Activated T-cell treated with anti-CD3 and anti-CD28 coated beads, Interleukin-2, amount 50 U/mL, for 72 hours (primary cell): ENCODE measurements around the gene CAPN10. TPM values are rescaled to one million over a fixed set of nuclear protein-coding genes. Genes with fewer than 3 reads are reported as not detected.

Source experiments
- ATAC-seq, 2 donors: fragments of 150-1000 bp; cut with Tn5 transposase; replicated peaks in 1 of 2; 2 replicates each; pipeline ENCODE4 v1.10.0; 2021; ENCODE audit warnings: moderate library complexity in 2 of 2, mild to moderate bottlenecking in 1 of 2
- DNase-seq, 2 donors: peaks; one replicate each; pipeline ENCODE4 v3.0.0; 2021 to 2022; ENCODE audit warnings: mixed read lengths in 1 of 2
- H3K27ac Mint-ChIP-seq: one replicate; pipeline ENCODE4 v1.8.0; 2022; ENCODE audit warnings: mild to moderate bottlenecking, moderate library complexity, mixed read lengths
- H3K27me3 Mint-ChIP-seq: one replicate; pipeline ENCODE4 v1.8.0; 2022; ENCODE audit warnings: low read depth, mixed read lengths
- H3K36me3 Mint-ChIP-seq, 2 donors: one replicate each; pipeline ENCODE4 v1.8.0; 2022; ENCODE audit warnings: mixed read lengths in 2 of 2, mild to moderate bottlenecking in 1 of 2; ENCODE audit not compliant: insufficient read depth in 2 of 2
- H3K4me1 Mint-ChIP-seq: one replicate; pipeline ENCODE4 v1.8.0; 2022; ENCODE audit warnings: low read depth, mixed read lengths
- H3K4me3 Mint-ChIP-seq, 2 donors: one replicate each; pipeline ENCODE4 v1.8.0; 2022; ENCODE audit warnings: mild to moderate bottlenecking in 2 of 2, mixed read lengths in 2 of 2, moderate library complexity in 2 of 2
- H3K9me3 Mint-ChIP-seq, 2 donors: one replicate each; pipeline ENCODE4 v1.8.0; 2022; ENCODE audit warnings: mixed read lengths in 2 of 2
- total RNA-seq, 2 donors: library from RNA; stranded (reverse); gene quantifications; one replicate each; pipeline ENCODE4 v1.2.3, GENCODE V29; 2022

The CAPN10 gene
- total RNA-seq, 2 donors from 2014 or later: 36.9 to 43.7 TPM

DNA sequence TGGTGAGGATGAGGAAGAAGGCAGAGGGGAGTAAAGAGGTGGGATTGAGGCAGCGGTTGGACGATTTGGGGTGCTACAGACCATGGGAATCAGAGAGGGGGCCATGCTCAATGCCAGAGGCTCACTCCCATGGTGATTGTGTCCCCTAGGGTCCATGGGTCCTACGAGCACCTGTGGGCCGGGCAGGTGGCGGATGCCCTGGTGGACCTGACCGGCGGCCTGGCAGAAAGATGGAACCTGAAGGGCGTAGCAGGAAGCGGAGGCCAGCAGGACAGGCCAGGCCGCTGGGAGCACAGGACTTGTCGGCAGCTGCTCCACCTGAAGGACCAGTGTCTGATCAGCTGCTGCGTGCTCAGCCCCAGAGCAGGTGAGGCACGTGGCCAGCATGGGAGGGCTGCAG is 5.2 kb downstream of the CAPN10 start:
- Mint-ChIP-seq H3K27ac (no peak overlapping the region), H3K4me1 (peaks cover 21% of the 10 kb centered on the region), H3K27me3 (no peaks in the 10 kb centered on the region), H3K36me3 (no peaks in the 10 kb centered on the region), H3K9me3 (no peaks in the 10 kb centered on the region), H3K4me3 (no peak overlapping the region)
- no peak for DNase-seq
- no peak for ATAC-seq

DNA sequence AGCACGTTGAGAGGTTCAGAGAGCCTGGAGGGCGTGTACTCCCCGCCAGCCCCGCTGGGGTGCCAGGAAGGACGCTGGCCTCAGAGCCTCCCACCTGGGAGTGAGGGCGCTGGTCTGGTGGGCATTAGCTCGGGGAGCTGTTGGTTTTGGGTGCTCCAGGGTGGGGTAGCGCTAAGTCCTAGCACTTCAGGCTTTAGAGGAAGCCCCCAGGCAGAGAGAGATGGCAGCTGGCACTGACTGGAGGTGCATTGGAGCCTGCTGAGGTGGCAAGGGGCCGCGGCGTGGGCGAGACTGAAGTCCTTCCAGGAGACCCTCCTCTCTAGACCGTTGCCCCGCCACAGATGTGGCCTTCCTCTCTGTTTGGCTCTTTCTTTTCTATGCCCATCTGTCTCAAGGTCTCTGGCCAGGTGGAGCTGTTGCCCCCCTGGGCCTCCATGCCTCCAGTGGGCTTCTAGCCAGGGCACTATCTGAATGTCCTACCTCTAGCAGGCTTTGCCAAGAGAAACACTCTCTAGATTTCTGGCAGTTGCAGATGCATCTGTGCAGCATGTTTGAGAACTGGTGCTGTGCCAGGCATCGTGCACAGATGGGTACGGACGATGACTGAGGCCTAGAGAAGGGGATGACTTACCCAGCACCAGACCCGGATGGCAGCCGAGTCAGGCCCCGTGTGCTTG is 6.6 kb downstream of the CAPN10 start:
- no peaks in the 10 kb centered on the region for H3K36me3 Mint-ChIP-seq
- no peaks in the 10 kb centered on the region for H3K27me3 Mint-ChIP-seq
- no peaks in the 10 kb centered on the region for H3K9me3 Mint-ChIP-seq
- no peak overlapping the region for H3K4me3 Mint-ChIP-seq
- DNase-seq (no peak), ATAC-seq (no peak)
- H3K27ac Mint-ChIP-seq: no peak overlapping the region
- peaks cover 11% of the 10 kb centered on the region for H3K4me1 Mint-ChIP-seq

DNA sequence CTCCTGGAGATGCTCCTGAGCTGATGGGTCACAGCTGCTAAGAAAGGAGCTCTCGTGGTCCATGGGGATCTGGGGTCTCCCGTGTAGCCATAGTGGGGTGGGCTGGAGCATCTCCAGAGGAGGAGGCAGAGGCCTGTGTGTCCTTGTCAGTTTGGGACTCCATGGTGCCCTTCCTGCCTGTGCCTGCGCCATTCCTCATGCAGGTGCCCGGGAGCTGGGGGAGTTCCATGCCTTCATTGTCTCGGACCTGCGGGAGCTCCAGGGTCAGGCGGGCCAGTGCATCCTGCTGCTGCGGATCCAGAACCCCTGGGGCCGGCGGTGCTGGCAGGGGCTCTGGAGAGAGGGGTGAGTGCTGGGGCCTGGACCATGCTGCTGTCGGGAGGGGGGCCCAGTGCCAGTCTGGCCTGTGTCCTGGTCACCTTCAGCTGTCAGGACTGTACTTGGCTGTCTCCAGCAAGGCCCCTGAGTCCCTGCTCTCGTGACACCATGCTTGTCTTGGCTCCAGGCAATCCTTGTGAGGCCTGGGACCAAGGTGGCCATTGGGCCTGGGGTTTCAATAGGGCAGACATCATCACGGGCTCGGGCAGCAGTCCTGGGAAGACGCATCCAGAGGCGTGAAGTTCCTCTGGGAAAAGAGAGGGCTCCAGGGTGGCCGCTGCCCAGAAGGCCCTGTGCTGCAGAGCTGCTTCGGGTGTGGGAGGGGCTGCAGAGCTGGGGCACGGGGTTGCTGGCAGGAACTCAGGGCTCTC is 7.3 kb downstream of the CAPN10 start:
- DNase-seq: no peak
- H3K27ac Mint-ChIP-seq: no peak overlapping the region
- H3K36me3 Mint-ChIP-seq: no peaks in the 10 kb centered on the region
- ATAC-seq: no peak
- H3K4me3 Mint-ChIP-seq: no peak overlapping the region
- no peaks in the 10 kb centered on the region for H3K9me3 Mint-ChIP-seq
- H3K27me3 Mint-ChIP-seq: no peaks in the 10 kb centered on the region
- H3K4me1 Mint-ChIP-seq: peaks cover 3% of the 10 kb centered on the region

DNA sequence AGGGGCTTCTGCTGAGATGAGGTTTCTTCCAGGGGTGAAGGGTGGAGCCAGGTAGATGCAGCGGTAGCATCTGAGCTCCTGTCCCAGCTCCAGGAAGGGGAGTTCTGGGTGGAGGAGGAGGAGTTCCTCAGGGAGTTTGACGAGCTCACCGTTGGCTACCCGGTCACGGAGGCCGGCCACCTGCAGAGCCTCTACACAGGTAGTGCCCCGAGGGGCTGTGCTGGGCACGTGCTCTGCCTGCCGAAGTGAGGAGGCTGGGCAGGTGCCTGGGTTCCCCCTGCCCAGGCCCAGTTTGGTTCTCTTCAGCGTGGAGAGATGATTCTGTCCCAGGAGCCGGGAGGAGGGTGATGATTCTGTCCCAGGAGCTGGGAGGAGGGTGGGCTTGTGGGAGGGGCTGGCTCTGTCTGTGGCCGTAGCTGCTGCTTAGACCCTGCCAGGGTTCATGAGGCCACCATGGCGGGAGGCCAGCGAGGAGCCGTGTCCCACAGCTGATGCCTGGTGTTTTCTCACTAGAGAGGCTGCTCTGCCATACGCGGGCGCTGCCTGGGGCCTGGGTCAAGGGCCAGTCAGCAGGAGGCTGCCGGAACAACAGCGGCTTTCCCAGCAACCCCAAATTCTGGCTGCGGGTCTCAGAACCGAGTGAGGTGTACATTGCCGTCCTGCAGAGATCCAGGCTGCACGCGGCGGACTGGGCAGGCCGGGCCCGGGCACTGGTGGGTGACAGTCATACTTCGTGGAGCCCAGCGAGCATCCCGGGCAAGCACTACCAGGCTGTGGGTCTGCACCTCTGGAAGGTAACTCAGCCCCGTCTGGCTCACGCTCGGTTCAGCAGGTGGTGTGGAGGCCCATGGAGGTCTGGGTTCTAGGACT is 8.2 kb downstream of the CAPN10 start:
- DNase-seq: no peak
- no peaks in the 10 kb centered on the region for H3K36me3 Mint-ChIP-seq

DNA sequence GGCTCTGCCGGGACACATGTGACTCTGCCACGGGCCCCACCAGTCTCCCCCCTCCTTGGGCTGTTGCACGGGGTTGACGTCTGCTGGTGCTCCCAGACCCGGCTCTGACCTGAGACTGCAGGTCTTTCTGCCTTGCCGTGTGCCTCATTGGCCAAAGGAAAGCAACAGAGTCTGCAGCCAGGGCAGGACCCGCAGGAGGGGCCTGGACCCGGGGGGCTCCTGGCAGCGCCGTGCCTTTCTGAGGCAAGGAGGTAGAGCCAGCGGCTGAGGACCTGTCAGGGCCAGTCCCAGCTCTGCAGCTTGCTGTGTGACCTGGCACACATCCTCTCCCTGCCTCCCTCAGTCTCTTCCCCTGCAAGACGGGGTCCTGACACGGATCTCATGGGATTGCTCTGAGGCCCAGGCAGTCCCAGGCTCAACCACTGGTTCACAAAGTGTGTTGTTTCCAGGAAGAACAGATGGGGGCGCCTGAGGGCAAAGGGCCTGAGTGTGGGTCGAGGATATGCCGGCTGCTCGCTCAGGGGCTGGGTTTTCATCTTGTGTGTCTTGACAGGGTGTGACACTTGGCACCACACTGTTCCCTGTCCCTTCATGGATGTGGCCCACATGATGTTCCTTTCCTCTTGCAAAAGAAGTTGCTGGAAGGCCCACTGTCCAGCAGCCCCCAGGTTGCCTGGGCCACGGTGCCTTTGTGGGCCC is 9.0 kb downstream of the CAPN10 start:
- no peak overlapping the region for H3K4me3 Mint-ChIP-seq
- ATAC-seq (peak; percentile 40 to 66), DNase-seq (peak; percentile 58 to 65)
- H3K27me3 Mint-ChIP-seq: no peaks in the 10 kb centered on the region
- no peaks in the 10 kb centered on the region for H3K36me3 Mint-ChIP-seq
- no peaks in the 10 kb centered on the region for H3K4me1 Mint-ChIP-seq
- H3K27ac Mint-ChIP-seq: no peak overlapping the region
- no peaks in the 10 kb centered on the region for H3K9me3 Mint-ChIP-seq

More for the DNA sequence above, 8.2 kb downstream of the CAPN10 start:
- ATAC-seq: no peak
- H3K9me3 Mint-ChIP-seq: no peaks in the 10 kb centered on the region
- no peaks in the 10 kb centered on the region for H3K27me3 Mint-ChIP-seq
- no peak overlapping the region for H3K4me3 Mint-ChIP-seq
- no peak overlapping the region for H3K27ac Mint-ChIP-seq
- no peaks in the 10 kb centered on the region for H3K4me1 Mint-ChIP-seq

DNA sequence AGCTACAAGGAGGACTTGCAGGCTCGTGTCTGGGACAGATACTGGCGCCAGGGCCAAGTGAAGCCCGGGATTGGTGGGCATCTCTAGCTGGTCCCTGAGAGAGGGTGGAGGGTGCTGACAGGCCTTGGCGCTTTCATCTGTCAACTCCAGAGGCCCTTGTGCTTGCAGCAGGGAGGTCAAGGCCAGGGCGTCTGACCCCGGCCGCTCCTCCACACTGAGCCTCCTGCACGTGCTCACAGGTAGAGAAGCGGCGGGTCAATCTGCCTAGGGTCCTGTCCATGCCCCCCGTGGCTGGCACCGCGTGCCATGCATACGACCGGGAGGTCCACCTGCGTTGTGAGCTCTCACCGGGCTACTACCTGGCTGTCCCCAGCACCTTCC is 9.5 kb downstream of the CAPN10 start:
- no peak for DNase-seq
- Mint-ChIP-seq H3K4me1 (no peaks in the 10 kb centered on the region), H3K27ac (no peak overlapping the region), H3K9me3 (no peaks in the 10 kb centered on the region), H3K4me3 (no peak overlapping the region), H3K36me3 (no peaks in the 10 kb centered on the region), H3K27me3 (no peaks in the 10 kb centered on the region)
- ATAC-seq: no peak

DNA sequence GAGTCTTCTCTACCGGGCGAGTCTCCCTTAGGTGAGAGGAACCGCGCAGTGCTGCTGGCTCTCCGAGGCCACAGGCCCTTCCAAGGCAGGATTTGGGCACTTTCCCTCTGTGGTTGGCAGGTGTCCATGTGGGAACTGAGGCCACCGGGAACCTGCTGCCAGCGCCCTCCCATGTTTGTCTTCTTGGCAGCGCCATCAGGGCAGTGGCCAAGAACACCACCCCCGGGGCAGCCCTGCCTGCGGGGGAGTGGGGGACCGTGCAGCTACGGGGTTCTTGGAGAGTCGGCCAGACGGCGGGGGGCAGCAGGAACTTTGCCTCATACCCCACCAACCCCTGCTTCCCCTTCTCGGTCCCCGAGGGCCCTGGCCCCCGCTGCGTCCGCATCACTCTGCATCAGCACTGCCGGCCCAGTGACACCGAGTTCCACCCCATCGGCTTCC is 10.0 kb downstream of the CAPN10 start:
- no peak for DNase-seq
- Mint-ChIP-seq H3K27me3 (no peaks in the 10 kb centered on the region), H3K4me1 (no peaks in the 10 kb centered on the region), H3K36me3 (no peaks in the 10 kb centered on the region), H3K9me3 (no peaks in the 10 kb centered on the region), H3K4me3 (no peak overlapping the region), H3K27ac (no peak overlapping the region)
- no peak for ATAC-seq

DNA sequence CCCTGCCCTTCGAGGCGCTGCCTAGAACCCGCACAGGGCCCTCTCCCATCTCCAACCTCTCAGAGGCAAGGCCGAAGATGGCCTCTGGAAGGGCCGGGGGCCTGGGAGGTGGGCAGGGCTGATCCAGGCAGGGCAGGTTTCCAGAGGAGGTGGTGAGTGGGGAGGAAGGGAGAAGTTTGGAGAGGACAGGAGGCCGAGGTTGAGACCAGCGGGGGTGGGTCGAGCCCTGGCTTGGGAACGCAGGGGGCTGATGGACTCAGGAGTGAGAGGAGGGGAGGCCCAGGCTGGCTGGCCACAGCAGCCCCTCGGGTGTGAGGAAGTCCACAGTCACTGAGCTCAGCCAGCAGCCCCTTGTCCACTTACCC is 10.5 kb downstream of the CAPN10 start:
- no peaks in the 10 kb centered on the region for H3K9me3 Mint-ChIP-seq
- no peak overlapping the region for H3K4me3 Mint-ChIP-seq
- H3K4me1 Mint-ChIP-seq: no peaks in the 10 kb centered on the region
- no peak for ATAC-seq
- no peak for DNase-seq
- no peaks in the 10 kb centered on the region for H3K27me3 Mint-ChIP-seq
- no peaks in the 10 kb centered on the region for H3K36me3 Mint-ChIP-seq
- no peak overlapping the region for H3K27ac Mint-ChIP-seq

DNA sequence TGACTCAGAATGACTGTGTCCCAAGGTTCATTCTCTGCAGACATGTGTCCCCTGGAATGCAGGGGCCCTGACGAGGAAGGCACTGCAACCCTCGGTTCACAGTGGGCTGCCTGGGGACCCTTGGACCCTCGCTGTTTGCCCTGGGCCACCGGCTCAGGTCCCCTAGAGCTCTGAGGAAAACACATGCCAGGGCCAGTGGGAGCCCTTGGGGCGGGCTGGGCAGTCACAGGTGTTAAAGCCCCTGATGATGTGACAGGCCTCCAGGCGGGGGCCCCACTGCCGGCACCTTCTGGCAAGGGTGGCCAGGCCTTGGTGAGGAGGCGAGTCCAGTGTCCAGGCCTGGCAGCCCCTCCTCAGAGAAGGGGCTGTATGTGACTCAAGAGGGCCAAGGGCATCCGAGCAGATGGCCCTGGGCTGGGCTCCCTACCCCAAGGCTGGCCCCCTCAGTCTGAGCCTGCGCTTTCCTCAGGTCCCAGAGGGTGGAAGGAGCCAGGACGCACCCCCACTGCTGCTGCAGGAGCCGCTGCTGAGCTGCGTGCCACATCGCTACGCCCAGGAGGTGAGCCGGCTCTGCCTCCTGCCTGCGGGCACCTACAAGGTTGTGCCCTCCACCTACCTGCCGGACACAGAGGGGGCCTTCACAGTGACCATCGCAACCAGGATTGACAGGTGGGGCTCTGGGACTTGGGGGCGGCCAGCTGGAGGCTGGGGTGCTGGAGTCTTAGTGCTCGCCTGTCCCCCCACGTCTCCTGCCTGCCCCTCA is 11.1 kb downstream of the CAPN10 start:
- DNase-seq (no peak), ATAC-seq (no peak)
- Mint-ChIP-seq H3K9me3 (no peaks in the 10 kb centered on the region), H3K27ac (no peak overlapping the region), H3K4me1 (no peaks in the 10 kb centered on the region), H3K36me3 (no peaks in the 10 kb centered on the region), H3K4me3 (no peak overlapping the region), H3K27me3 (no peaks in the 10 kb centered on the region)

DNA sequence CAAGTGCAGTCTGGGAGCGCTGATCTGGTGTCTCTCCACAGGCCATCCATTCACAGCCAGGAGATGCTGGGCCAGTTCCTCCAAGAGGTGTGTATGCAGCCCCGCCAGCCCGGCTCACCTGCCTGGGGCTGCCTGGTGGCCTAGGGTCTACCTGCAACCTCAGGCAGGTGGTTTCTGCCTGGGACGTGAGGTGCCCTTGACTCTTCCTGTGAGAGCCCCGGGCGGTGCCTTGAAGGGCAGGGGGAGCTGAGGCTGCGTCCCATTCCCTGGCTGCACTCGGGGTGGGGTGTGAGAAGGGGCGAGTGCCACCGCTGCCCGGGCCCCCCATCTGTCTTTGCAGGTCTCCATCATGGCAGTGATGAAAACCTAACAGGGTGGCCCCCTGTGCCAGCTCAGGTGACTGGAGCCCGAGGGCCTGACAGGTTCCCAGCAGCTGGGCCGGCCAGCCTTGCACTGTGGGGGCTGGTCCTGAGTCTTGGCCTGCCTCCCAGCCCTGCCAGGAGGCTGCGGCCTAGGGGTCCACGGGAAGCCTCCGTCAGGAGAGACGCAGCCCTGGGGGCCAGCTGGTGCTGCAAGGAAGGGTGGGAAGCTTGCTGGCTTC is 11.9 kb downstream of the CAPN10 start:
- Mint-ChIP-seq H3K4me3 (no peak overlapping the region), H3K36me3 (no peaks in the 10 kb centered on the region), H3K4me1 (no peaks in the 10 kb centered on the region), H3K27me3 (no peaks in the 10 kb centered on the region), H3K27ac (no peak overlapping the region), H3K9me3 (no peaks in the 10 kb centered on the region)
- DNase-seq: no peak
- ATAC-seq: no peak

DNA sequence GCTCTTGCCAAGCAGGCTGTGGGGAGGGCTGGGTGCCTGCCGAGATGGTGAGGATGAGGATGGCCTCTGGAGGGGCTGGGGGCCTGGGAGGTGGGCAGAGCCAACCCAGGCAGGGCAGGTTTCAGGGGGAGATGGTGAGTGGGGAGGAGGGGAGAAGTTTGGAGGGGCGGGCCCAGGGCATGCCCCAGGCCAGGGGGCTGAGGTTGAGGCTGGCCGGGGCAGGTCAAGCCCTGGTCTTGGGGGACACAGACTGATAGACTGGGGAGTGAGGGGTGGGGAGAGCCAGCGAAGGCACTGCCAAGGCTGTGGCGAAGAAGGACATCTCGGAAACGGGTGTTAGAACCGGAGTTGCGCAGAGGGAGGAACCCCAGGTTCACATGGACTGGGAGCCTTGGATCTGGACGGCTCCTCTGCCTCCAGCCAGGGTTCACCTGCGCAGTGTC is 12.6 kb downstream of the CAPN10 start:
- no peak overlapping the region for H3K27ac Mint-ChIP-seq

DNA sequence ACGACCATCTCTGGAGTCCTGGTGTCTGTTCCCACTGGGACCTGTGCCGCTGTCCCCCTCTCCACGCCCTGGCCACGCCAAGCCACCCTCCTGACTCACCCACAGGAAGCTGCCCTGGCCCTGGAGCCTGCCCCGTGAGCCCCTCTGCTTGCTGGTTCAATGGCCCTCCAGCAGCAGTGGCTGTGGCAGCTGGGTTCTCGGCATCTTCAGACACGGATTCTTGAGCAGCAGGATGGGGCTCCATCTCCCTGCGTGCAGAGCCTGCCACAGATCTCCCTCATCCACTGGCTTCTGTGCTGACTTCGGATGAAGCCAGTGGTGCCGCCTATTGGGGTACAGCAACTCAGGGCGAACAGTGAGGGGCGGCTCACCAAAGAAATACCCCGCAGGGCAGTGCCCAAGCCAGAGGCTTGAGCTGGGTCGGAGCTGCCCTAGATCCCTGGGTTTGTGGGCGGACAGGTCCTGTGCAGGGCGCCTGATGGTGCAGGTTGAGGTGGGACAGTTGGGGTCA is 14.0 kb downstream of the CAPN10 start:
- DNase-seq: no peak
- Mint-ChIP-seq H3K9me3 (no peaks in the 10 kb centered on the region), H3K27ac (no peak overlapping the region), H3K27me3 (no peaks in the 10 kb centered on the region), H3K4me3 (no peak overlapping the region), H3K36me3 (no peaks in the 10 kb centered on the region), H3K4me1 (no peaks in the 10 kb centered on the region)
- ATAC-seq: no peak

More for the DNA sequence above, 12.6 kb downstream of the CAPN10 start:
- DNase-seq: no peak
- ATAC-seq: no peak
- Mint-ChIP-seq H3K4me3 (no peak overlapping the region), H3K36me3 (no peaks in the 10 kb centered on the region), H3K27me3 (no peaks in the 10 kb centered on the region), H3K4me1 (no peaks in the 10 kb centered on the region), H3K9me3 (no peaks in the 10 kb centered on the region)
